Fibroblast of lung (primary cell): ENCODE measurements around the gene SF1. TPM values are rescaled to one million over a fixed set of nuclear protein-coding genes. Genes with fewer than 3 reads are reported as not detected.

Experiments
- DNase-seq, 2 donors: peaks; one replicate each; pipeline versions ENCODE4 v3.0.0 to v3.0.0-alpha.2; 2010; ENCODE audit warnings: low read depth in 2 of 2
- H2AFZ ChIP-seq: 2 replicates; pipeline ENCODE4 v1.5.1; 2012; ENCODE audit warnings: low read length, control low read depth, inconsistent platforms
- H3K27ac ChIP-seq: 2 replicates; pipeline ENCODE4 v1.5.1; 2011; ENCODE audit warnings: low read length, control low read depth; ENCODE audit not compliant: insufficient read depth
- H3K27me3 ChIP-seq: 2 replicates; pipeline ENCODE4 v1.5.1; 2011; ENCODE audit warnings: mild to moderate bottlenecking, low read length; ENCODE audit not compliant: control insufficient read depth, insufficient read depth
- H3K36me3 ChIP-seq: 2 replicates; pipeline ENCODE4 v1.5.1; 2011; ENCODE audit warnings: low read length; ENCODE audit not compliant: control insufficient read depth, insufficient read depth
- H3K4me1 ChIP-seq: 2 replicates; pipeline ENCODE4 v1.5.1; 2011; ENCODE audit warnings: low read length; ENCODE audit not compliant: control insufficient read depth, insufficient read depth; ENCODE audit errors: extremely low read depth
- H3K4me2 ChIP-seq: 2 replicates; pipeline ENCODE4 v1.5.1; 2011; ENCODE audit warnings: low read length, control low read depth; ENCODE audit not compliant: insufficient read depth; ENCODE audit errors: extremely low read depth
- H3K4me3 ChIP-seq, 4 experiments: fragments of 200-600 bp in 1 of 4; sonication (generic) in 1 of 4; replicated peaks in 1 of 4; 2 replicates each; pipeline ENCODE4 v1.5.1; 2011 to 2016; ENCODE audit warnings: low read length in 4 of 4, low read depth in 3 of 4, mild to moderate bottlenecking in 3 of 4, control low read depth in 2 of 4, inconsistent platforms in 1 of 4, mixed read lengths in 1 of 4; ENCODE audit not compliant: insufficient read depth in 1 of 4; ENCODE audit errors: control extremely low read depth in 1 of 4
- H3K79me2 ChIP-seq: 2 replicates; pipeline ENCODE4 v1.5.1; 2012; ENCODE audit warnings: mild to moderate bottlenecking, low read length, inconsistent platforms; ENCODE audit not compliant: control insufficient read depth, insufficient read depth
- H3K9ac ChIP-seq: 2 replicates; pipeline ENCODE4 v1.5.1; 2011; ENCODE audit warnings: mild to moderate bottlenecking, low read length, control low read depth; ENCODE audit not compliant: insufficient read depth
- H3K9me3 ChIP-seq: 2 replicates; pipeline ENCODE4 v1.5.1; 2012; ENCODE audit warnings: low read depth, low read length; ENCODE audit not compliant: control insufficient read depth, insufficient read depth
- H4K20me1 ChIP-seq: 2 replicates; pipeline ENCODE4 v1.5.1; 2011; ENCODE audit warnings: low read length; ENCODE audit not compliant: control insufficient read depth, insufficient read depth; ENCODE audit errors: extremely low read depth
- CTCF ChIP-seq, 2 donors: IDR thresholded peaks in 1 of 2; conservative IDR thresholded peaks in 1 of 2; 1 replicate in 1 of 2; 2 replicates in 1 of 2; pipeline ENCODE4 v1.5.1; 2011 to 2012; ENCODE audit warnings: low read length in 2 of 2, control low read depth in 1 of 2, inconsistent platforms in 1 of 2, low read depth in 1 of 2, mild to moderate bottlenecking in 1 of 2
- EZH2 ChIP-seq: IDR thresholded peaks from 2 replicates; pipeline ENCODE4 v1.5.1; 2012; ENCODE audit warnings: low read length, control low read depth, mild to moderate bottlenecking; ENCODE audit errors: missing control alignments
- polyA plus RNA-seq, 2 donors: library from polyadenylated mRNA; depleted of rRNA in 1 of 2; stranded (reverse) in 1 of 2; unstranded in 1 of 2; fragments of >200 nt; gene quantifications; 2 replicates each; pipeline ENCODE4 v1.2.1, GENCODE V29; 2011 to 2012; ENCODE audit warnings: missing spikeins in 1 of 2
- total RNA-seq: library from RNA; depleted of rRNA; stranded (reverse); fragments of >200 nt; gene quantifications from 2 replicates; pipeline ENCODE4 v1.2.1, GENCODE V29; 2014

SF1 gene
- total and polyA plus RNA-seq, 2 donors (not counting 1 experiment from before 2014, with no cell fraction given) = 78.9 to 105 TPM

- no peak overlapping the region for H3K4me3 ChIP-seq
- H3K27ac ChIP-seq = no peak overlapping the region
- H3K4me1 ChIP-seq = peaks cover 26% of the 10 kb centered on the region
- no peak for DNase-seq
- H3K4me2 ChIP-seq = no peak overlapping the region
- H3K79me2 ChIP-seq = no peaks in the 10 kb centered on the region
- no peaks in the 10 kb centered on the region for H3K9me3 ChIP-seq
- H3K27me3 ChIP-seq = no peaks in the 10 kb centered on the region
- no peak overlapping the region for H3K9ac ChIP-seq
- H2AFZ ChIP-seq = no peak overlapping the region
- TF ChIP-seq CTCF (conservative IDR thresholded peaks at IDR 0.05 in 1 of 2, IDR thresholded peaks at IDR 0.05 in 1 of 2; ENCODE audit: low read depth in 1 of 2, low read length in 2 of 2) = no peak
- no peak for TF ChIP-seq EZH2
- H3K36me3 ChIP-seq = peaks cover 12% of the 10 kb centered on the region
- no peaks in the 10 kb centered on the region for H4K20me1 ChIP-seq
These were observed 19.1 kb downstream of the SF1 start for GRCh38 chr11:64759131-64759721.

GRCh38 chr11:64758330-64759079 lies 19.8 kb downstream of the SF1 start:
- H3K4me2 ChIP-seq = no peak overlapping the region
- peaks cover 21% of the 10 kb centered on the region for H3K4me1 ChIP-seq
- no peak overlapping the region for H2AFZ ChIP-seq
- no peaks in the 10 kb centered on the region for H4K20me1 ChIP-seq
- no peaks in the 10 kb centered on the region for H3K79me2 ChIP-seq
- H3K4me3 ChIP-seq = no peak overlapping the region
- H3K36me3 ChIP-seq = peaks cover 10% of the 10 kb centered on the region
- TF ChIP-seq EZH2 = no peak
- TF ChIP-seq CTCF (conservative IDR thresholded peaks at IDR 0.05 in 1 of 2, IDR thresholded peaks at IDR 0.05 in 1 of 2; ENCODE audit: low read depth in 1 of 2, low read length in 2 of 2) = no peak
- H3K27me3 ChIP-seq = no peaks in the 10 kb centered on the region
- H3K9me3 ChIP-seq = no peaks in the 10 kb centered on the region
- H3K9ac ChIP-seq = no peak overlapping the region
- H3K27ac ChIP-seq = no peak overlapping the region
- no peak for DNase-seq

- TF ChIP-seq CTCF (conservative IDR thresholded peaks at IDR 0.05 in 1 of 2, IDR thresholded peaks at IDR 0.05 in 1 of 2; ENCODE audit: low read depth in 1 of 2, low read length in 2 of 2) (no peak), EZH2 (no peak)
- no peak overlapping the region for H3K4me3 ChIP-seq
These were observed 20.6 kb downstream of the SF1 start for GRCh38 chr11:64757549-64758329.

More at GRCh38 chr11:64757549-64758329, 20.6 kb downstream of the SF1 start:
- no peak for DNase-seq
- Histone ChIP-seq H2AFZ (no peak overlapping the region), H3K27ac (no peak overlapping the region), H3K9ac (no peak overlapping the region), H3K9me3 (no peaks in the 10 kb centered on the region), H3K4me2 (no peak overlapping the region), H3K4me1 (peaks cover 15% of the 10 kb centered on the region), H4K20me1 (no peaks in the 10 kb centered on the region), H3K27me3 (no peaks in the 10 kb centered on the region), H3K79me2 (no peaks in the 10 kb centered on the region), H3K36me3 (peaks cover 8% of the 10 kb centered on the region)
